Measurements from ENCODE around the gene DUXB.
A peak's percentile ranks its signal among the peaks of the same experiment; 100 is the strongest.

Gene DUXB, protein sequence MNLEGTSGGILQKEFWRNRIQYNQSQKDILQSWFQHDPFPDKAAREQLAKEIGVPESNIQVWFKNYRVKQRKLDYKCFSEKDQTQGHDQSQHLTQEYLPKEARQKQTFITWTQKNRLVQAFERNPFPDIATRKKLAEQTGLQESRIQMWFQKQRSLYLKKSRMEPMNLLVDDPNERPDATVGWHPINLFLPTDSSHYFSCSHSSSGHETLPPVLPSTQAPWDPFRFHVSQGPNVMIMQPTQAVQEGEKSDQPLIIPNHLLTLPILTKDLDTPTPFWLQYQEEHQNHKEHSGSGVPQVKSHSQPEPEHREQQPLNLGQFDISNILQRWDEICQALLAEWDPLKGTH

DNA sequence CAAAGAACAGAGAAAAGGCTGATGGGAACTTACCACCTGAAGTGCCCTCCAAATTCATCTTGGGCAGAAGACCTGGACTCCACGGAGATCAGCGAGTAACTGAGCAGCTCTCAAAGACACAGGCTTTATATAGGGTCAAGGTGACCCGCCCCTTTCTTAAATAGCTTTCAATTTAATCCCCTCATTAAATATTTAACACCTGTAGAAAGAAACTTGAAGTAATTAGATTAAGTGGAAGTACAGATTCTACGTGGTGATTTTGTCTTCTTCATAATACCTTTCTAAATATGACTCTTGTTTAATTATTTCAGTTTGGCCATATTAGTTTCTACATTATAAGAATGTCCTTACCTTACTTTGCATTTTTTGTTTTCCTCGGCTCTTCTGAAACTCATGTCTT is at the start of gene DUXB:
Gene DUXB, minus strand, starts transcription at position 101 of the 400 bp plus-strand sequence. Its CDS starts 43 bp downstream, at position 58.
- no peak for DNase-seq (ENCODE audit: low spot score)

DNA sequence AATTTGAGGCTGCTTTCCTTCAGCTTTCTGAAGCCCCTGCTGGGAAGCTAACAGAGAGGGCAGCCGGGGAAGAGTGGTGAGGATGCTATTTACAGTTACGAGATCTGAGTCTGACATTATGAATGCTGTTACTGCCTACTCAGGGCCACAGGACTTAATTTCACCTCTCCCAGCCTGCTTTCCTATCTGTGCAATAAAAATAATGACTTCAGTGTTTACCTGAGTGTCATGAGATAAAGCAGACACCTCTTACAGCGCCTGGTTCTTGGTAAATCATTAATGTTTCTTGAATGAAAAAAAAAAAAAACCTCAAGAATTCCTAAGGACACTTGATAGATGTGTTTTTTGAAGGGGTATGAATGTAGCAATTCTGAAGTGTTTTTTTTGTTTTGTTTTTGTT is 49.3 kb upstream of the DUXB start:
- no peak for DNase-seq (ENCODE audit: low spot score)

DNA sequence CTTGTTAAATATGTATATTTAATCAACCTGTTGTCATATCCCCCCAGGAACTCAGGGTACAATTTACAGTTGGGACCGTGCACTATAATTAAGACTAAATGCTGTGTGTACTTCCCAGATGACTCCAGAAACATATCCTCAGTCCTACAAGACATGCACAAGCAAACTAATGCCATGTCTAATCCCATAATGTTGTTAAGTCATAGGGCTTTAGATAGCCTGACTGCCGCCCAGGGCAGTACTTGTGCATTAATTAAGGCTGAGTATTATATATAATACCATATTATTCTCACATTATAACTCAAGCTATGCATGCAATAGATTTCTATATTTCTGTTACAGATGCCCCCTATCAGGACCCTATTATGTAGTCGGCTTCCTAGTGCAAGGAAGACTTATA is 45.1 kb upstream of the DUXB start:
- no peak for DNase-seq (ENCODE audit: low spot score)

DNA sequence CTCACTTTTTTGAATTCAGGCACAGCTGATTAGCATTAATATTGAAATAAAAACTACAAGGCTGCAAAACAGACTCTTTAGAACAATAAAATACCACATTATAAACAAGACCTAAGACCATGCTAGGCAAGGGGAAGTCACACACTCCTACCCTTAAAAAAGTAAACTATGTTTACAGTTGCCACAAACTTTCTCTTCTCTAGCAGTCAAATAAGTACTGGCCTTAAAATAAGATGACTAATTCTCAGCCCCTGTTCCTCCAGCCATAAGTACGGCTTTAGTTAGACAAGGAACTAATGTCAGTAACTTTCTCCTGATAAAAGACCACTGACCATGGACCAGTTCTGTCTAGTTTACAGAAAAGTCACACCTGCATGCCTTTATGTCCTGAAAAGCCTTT is 44.6 kb upstream of the DUXB start:
- no peak for DNase-seq (ENCODE audit: low spot score)

DNA sequence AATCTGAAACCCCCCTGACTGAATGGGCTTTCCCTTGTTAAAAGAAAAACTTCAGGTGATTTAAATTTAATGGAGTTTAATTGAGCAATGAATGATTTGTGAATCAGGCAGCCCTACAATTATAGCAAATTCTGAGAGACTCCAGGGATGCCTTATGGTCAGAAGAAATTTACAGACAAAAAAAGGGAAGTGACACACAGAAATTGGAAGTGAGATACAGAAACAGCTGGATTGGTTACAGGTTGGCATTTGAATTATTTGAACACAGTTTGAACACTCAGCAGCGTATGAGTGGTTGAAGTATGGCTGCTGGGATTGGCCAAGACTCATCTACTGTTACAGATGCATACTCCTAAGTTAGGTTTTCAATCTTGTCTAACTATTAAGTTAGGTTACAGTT is 44.0 kb upstream of the DUXB start:
- DNase-seq (ENCODE audit: low spot score) = no peak

DNA sequence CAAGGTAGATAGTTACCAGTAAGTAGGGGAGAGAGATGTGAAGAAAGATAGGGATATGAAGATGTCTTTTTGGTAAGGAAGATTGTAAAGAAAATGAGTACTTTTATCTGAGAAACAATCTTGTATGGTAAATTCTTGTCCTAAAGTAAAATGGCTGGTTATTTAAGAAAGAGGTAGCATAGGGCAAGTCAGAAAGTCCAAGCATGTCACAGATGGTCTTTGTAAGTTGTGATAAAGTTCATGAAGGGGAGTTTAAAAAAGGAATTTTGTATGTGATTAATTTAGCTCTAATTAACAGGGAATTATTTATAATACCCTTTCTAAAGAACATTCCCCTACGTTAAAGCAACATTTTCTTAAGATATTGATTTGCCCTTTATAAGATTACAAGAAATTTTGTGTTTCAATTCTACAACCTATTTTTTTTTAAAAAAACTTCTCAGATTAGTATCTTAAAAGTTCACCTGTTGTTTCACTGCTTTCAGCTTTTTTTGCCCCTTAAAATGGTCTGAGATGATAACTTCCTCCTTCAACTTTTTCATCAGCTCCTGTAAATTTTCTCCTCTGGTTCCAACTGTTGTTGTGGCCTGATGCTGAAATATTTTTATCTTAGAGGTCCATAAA is 41.3 kb upstream of the DUXB start:
- DNase-seq (ENCODE audit: low spot score) = no peak

DNA sequence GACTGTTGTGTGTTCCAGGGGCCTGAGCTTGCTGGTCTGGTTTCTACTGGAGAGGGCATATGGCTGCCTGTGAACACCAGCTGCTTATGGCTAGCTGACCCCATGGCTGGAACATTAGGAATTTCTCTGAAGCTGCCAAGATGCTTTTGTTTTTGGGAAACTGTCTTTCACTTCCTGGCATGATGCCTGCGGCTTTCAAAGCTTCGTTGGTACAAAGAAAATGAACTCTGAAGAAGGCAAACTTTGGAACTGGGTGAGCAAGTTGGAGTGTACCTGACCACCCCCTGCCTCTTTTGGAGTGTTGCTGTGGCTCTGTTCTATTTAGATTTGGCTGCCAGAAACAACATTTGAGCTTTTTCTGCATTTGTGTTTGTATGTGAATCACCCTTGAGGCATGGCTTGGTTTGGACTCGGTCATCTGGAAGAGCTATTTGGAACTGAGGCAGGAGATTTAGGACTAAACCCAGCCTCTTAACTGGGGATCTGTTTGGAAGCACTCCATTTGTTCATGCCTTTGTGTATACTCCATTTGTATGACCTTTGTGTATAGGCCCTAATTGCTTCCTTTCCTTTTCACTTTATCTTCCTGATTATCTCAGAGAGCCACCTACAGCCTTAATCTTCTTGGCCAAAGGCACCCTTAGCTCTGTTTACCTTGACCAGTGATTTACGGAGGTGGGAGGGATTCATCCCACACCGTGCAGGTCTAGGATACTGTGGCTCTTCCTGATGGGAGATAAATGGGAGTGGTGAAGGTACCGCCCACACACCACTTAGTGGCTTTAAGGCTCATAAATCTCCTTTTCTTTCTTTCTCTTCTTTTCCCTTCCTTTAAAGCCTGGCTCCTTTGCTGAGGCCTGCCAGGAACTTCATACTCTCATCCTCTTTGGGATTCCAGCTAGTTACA is 32.3 kb upstream of the DUXB start:
- no peak for DNase-seq (ENCODE audit: low spot score)

DNA sequence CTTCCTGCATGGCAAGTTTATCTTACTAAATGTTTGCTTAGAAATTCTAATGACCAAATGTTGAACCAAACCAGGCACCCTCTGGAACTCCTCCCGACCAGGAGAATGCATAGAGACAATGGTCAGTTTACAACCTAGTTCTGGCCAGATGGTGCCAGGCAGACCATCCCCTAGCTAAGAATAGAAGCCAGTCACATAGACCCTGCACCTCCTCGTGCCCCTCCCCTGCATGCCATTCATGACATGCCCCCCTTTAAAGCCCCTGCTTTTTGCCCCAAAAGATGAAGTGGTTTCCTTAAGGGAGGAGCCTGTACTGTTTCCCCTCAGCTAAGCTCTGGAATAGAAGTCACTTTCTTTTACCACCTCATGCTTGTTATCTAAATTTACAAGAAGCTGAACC is 31.6 kb upstream of the DUXB start:
- no peak for DNase-seq (ENCODE audit: low spot score)

DNA sequence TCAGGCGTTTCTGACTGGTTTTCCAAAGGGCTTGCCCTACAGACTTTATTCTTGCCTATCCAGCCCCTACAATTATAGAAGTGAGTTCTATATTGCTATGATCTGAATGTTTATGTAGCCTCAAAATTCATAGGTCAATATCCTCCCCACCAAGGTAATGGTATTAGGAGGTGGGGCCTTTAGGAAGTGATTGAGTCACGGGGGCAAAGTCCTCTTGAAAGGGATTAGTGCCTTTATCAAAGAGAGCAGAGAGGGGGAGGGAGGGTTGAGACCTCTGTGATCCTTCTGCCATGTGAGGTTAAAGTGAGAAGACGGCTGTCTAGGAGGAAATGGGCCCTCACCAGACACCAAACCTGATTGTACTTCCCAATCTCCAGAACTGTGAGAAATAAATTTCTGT is 26.0 kb upstream of the DUXB start:
- no peak for DNase-seq (ENCODE audit: low spot score)

DNA sequence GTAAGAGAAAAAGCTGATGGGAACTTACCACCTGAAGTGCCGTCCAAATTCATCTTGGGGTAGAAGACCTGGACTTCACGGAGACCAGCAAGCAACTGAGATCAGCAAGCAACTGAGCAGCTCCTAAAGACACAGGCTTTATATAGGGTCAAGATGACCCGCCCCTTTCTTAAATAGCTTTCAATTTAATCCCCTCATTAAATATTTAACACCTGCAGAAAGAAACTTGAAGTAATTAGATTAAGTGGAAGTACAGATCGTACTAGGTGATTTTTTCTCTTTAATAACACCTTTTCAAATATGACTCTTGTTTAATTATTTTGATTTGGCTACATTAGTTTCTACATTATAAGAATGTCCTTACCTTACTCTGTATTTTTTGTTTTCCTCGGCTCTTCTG is 25.1 kb upstream of the DUXB start, which contains the start of gene CPHXL:
Gene CPHXL, minus strand, starts transcription at position 101 of the 400 bp plus-strand sequence. Its CDS starts 48 bp downstream, at position 53.
- no peak for DNase-seq (ENCODE audit: low spot score)

DNA sequence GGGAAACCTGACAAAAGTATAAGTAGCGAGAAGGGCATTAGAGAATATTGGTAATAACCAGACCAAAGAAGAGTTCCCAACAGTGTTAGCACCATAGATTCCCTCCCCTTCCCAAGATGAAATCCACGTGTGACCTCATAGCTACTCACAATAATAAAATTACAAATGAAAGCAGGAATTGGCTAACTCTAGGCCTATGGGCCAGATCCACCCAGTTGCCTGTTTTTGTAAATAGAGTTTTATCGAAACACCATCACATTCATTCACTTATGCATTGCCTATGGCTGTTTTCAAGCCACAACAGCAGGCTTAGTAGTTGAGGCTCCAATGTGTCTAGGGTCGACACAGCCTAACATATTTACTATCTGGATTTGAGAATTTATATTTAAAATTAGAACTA is 17.2 kb upstream of the DUXB start:
- DNase-seq (ENCODE audit: low spot score) = no peak

DNA sequence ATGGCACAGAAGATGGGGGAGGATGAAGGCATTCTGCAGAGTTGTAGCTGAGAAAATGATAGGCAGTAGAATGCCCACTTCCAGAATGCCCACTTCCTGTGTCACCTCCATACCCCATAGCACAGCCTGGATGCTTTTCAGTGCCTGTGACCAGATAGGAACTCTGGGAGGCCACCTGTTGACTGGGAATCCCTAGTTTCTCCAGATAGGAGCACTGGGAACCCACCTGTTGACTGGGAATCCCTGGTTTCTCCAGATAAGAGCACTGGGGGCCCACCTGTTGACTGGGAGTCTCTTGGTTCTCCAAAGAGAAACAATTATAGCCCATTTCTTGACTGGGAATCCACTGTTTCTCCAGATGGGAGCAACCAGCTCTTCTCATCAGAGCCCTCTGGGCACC is 13.4 kb upstream of the DUXB start:
- no peak for DNase-seq (ENCODE audit: low spot score)

DNA sequence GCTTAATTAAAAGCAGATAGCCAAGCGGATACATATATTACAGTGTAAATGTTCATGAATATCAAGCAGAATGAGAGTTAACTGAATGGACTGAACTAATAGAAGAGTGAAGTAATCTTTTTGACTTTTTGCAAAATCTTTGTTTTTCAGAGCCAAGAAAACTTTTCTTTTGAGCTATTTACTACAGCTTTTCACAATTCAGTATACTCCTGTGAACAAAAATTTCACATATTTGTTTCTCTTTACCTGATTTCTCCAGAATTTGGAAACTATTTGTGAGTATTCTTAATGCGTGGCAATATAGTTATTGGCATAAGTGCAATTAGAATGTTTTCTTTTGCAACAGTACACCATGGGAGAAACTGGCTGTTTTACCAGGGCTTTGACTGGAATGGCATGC is 9.1 kb upstream of the DUXB start:
- DNase-seq (ENCODE audit: low spot score) = no peak

DNA sequence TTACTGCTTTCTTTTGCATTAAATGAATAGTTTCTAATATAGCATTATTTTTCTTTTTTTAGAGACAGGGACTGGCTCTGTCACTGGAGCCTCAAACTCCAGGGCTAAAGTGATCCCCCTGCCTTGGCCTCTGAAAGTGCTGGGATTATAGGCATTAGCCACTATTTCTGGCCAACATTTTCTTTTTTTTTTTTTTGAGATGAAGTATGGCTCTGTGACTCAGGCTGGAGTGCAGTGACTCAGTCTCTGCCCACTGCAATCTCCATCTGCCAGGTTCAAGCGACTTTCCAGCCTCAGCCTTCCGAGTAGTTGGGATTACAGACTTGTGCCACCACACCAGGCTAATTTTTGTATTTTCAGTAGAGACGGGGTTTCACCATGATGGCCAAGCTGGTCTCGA is 2.0 kb upstream of the DUXB start:
- DNase-seq (ENCODE audit: low spot score) = peak; percentile 51

DNA sequence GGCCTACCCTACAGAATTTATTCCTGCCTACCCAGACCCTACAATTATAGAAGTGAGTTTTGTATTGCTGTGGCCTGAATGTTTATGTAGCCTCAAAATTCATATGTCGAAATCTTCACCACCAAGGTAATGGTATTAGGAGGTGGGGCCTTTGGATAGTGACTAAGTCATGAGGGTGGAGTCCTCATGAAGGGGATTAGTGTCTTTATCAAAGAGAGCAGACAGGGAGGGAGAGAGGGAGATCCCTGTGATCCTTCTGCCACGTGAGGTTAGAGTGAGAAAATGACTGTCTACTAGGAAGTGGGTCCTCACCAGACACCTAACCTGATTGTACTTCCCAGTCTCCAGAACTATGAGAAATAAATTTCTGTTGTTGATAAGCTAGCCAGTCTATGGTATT is 981 bp upstream of the DUXB start:
- peak; percentile 87 for DNase-seq (ENCODE audit: low spot score)

DNA sequence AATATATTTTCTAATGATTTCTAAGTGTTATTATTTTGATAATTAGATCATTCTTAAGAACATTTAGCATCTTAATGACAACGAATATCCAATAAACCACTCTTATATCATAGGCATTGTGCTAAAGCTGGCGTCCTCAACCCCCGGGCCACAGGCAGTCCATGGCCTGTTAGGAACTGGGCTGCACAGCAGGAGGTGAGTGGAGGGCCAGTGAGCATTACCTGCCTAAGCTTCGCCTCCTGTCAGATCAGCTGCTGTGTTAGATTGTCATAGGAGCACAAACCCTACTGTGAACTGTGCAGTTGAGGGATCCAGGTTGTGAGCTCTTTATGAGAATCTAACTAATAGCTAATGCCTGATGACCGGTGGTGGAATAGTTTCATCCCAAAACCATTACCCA is 3.7 kb downstream of the DUXB start:
- DNase-seq (ENCODE audit: low spot score) = no peak

DNA sequence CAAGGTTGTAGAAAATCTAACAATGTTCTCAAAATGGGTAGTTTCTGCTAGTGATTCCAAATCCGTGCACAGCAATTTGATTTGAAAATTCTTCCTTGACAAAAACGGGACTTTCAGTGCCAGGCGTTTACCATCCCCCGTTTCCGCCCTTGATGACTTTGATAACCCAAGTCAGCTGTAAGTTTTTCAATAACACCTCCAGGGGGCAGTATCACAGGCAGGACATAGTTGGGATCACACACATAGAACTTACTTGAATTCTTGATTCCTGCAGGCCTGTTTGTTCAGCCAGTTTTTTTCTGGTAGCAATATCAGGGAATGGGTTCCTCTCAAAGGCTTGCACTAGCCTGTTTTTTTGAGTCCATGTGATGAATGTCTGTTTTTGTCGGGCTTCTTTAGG is 5.6 kb downstream of the DUXB start:
- DNase-seq (ENCODE audit: low spot score) = peak; percentile 49

DNA sequence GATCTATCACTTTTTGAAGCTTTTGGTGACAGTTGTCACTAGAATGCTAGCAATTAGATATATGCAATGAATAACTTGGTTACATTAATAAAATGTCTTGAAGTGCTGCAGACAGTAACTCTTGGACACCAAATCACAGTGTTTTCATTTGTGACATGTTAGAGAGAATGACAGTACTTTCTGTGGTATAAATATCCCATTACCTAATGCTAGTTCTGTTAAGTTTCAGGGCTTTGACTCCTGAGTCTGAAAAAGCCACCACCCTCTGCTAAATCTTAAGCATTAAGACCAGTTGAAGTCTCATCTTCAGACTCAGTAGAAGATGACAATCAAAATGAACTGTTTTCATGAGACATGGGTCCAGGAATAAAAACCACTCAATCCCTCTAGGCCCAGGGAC is 13.9 kb downstream of the DUXB start:
- no peak for DNase-seq (ENCODE audit: low spot score)

DNA sequence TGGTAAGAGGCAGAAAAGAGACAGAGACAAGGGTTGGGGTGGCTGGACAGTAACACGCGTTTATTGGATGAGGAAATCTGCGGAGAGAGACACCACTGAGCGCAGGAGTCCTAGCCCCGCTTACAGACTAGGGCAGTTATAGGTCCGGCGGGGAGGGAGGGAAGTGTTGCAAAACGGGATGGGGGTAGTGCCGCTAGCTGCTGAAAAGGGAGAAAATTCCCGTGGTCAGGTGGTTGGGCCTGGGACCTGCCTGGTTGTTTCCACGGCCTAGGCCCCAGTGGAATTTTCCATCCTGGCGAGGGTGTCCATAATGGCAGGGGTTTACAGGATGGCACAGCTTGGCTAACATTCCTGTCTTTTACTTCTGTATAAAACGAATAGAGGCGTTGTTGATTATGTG is 19.0 kb downstream of the DUXB start:
- DNase-seq (ENCODE audit: low spot score) = no peak

DNA sequence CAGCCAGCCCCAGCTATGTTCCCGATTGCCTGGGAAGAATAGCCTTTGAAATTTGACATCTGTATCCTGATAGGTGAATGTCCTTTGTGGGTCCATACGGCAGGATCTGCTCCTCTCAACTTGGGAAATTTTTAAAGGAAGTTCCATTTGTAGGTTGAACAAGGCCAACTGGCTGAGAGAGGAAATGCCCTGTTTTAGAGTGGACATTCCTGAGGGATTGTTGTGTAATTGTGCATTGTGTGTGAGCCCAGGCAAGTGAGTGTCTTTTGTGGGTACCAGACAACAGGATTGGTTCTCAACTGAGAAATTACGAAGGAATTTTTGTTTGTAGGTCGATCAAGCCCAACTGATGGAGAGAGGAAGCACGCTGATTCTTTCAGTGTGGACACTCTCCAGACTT is 21.9 kb downstream of the DUXB start:
- no peak for DNase-seq (ENCODE audit: low spot score)

DNA sequence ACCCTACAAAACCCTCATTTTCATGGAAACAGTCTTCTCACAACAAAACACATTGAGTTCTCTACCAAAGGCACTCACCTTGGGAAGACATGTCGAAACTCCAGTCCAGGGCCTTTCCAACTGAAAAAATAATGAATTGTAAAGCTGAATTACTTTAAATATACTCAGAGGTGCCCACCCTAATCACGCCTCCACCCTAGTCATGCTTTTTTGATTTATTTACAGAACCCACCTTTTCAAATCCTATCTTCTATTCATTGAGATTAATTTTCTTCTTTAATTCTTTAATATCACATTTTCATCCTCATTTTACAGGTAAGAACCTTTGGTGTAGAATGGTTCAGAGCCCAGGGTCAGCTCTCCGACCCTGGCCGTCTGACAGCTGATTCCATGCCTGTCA is 24.4 kb downstream of the DUXB start, which contains the start of gene CPHXL2:
Gene CPHXL2, minus strand, starts transcription at position 101 of the 400 bp plus-strand sequence. Its CDS starts 10 bp downstream, at position 91.
- no peak for DNase-seq (ENCODE audit: low spot score)

DNA sequence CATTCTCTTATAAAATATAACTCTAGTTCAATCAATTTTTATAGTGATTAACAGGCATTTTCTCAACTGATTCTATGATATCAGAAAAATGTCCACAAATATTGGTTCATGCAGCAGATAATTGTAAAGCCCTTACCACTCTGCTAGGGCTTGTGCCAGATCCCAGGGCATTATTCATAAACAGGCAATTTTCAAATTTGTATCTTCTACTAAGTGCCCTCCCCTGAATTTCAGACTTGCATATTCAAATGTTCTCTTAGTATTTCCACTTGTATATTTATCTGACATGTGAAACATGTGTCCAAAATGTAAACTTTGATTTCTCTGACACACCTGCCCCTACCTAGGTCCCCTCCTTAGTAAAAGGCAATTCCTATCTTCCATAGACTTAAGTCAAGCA is 33.8 kb downstream of the DUXB start:
- no peak for DNase-seq (ENCODE audit: low spot score)

Measured in hematopoietic multipotent progenitor cell treated with erythropoietin and hydrocortisone succinate and interleukin-3 and kit ligand, for 15 days (in vitro differentiated cells).